GM12865 (cell line): Measurements from ENCODE around the gene SPHK2.

Source experiments
- DNase-seq: peaks from one replicate; pipeline ENCODE4 v3.0.0; 2010; ENCODE audit warnings: low read depth
- H3K4me3 ChIP-seq: 2 replicates; pipeline ENCODE4 v1.5.1; 2011; ENCODE audit warnings: mild to moderate bottlenecking, low read depth, low read length, control low read depth
- TF ChIP-seq, protein P1 (sequence below): IDR thresholded peaks from 2 replicates; pipeline ENCODE4 v1.5.1; 2011; ENCODE audit warnings: low read length, control low read depth, low read depth, inconsistent platforms; ENCODE audit not compliant: insufficient read depth; ENCODE audit errors: missing control alignments

SPHK2 gene

DNA sequence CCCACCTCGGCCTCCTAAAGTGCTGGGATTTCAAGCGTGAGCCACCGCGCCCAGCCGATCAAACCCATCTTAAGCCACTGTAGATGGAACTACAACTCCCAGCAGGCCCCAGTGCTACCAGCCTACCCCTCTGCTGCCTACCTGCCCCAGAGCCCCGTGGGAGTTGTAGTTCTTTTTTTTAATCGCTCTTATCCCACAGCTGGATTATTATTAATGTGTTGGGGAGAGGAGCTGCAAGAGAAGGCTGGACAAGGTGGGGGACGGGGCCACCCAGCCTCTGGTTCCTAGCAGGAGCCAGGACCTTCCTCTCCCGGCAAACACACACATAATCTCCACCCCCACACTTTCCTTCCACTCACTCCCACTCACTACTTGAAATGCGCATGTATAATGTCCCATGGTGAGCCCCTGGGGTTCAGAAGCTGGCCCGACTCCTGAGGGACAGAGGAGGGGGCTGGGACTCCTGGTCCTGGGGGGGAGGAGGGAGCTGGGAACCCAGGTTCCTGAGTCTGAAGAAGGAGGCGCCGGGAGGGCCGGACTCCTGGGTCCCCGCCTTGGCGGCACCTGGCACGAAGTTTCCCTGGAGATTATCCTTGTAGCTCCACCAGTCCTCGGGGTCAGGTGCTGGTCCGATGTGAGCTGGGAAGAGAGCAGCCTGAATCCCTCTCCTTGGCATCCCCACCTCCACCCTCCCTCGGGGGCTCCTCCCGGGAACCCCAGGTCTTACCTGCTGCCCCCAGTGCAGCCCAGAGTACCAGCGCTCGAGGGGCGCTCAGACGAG lies 25.7 kb downstream of the SPHK2 start:
- TF ChIP-seq, protein P1, sequence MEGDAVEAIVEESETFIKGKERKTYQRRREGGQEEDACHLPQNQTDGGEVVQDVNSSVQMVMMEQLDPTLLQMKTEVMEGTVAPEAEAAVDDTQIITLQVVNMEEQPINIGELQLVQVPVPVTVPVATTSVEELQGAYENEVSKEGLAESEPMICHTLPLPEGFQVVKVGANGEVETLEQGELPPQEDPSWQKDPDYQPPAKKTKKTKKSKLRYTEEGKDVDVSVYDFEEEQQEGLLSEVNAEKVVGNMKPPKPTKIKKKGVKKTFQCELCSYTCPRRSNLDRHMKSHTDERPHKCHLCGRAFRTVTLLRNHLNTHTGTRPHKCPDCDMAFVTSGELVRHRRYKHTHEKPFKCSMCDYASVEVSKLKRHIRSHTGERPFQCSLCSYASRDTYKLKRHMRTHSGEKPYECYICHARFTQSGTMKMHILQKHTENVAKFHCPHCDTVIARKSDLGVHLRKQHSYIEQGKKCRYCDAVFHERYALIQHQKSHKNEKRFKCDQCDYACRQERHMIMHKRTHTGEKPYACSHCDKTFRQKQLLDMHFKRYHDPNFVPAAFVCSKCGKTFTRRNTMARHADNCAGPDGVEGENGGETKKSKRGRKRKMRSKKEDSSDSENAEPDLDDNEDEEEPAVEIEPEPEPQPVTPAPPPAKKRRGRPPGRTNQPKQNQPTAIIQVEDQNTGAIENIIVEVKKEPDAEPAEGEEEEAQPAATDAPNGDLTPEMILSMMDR, result no peak
- 0 out of 2 replicates have a peak overlapping the region, but pooled peaks have one; percentile 3 for H3K4me3 ChIP-seq
- DNase-seq, result peak; percentile 79

DNA sequence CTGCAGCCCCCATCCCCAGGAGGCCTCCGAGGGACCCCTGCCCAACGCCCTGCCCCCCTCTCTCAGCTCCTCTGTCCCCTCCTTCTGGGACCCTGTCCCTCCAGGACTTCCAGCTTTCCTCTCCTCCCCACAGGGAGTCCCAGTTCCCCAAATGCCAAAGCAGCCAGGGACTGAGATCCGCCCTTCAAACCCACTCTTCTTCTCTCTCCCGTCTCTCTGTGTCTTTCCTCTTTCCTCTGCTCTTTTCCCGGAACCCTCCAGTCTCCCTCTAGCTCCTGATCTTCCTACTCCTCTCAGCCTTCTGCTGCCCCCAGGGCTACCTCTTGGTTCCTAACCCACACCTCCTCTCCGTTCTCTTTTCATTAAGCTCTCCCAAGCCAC lies 26.3 kb downstream of the SPHK2 start:
- no peak for DNase-seq
- TF ChIP-seq, protein P1, result no peak
- H3K4me3 ChIP-seq, result peak overlapping the region; percentile 68

DNA sequence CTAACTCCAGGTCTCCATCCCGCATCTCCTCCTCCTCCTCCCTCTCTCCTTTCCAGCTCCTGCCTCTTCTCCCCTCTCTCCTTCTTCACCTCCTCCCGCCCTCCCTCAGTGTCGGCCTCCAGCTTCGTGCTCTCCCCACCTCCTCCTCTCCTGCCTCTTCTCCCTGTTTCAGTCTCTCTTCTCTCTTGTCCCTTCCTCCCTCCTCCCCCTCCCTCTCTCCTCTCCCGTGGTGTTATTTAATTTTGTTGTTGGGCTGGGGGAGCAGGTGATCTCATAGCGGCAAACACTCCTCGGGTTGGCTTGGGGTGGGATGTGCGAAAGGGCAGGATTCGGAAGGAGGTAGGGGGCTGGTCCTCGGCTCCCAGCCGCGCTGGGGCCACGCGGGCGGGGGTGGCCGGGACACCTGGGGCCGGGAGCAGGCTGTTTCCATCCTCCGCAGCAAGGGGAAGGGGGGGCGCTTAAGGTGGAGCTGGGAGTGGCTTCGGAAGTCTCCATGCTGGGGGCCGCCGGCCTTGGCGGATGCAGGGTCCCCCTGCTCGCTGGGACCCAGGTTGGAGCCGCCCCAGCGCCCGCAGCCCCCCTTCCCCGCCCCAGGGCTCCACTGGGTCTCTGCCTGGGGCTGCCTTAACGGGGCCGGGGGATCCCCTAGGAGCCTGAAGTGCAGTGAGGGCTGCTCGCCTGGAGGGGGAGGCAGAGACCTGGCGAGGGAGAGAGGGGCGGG lies 26.9 kb downstream of the SPHK2 start, which contains the start of gene CA11:
TSS of gene CA11 (minus strand) at position 187 of the 721 bp plus-strand sequence. CDS start 555 bp downstream, outside the sequence.
- peak; percentile 91 for DNase-seq
- peak within 1 kb of the TSS; percentile 68 for H3K4me3 ChIP-seq
- TF ChIP-seq, protein P1, result peak; percentile 92

DNA sequence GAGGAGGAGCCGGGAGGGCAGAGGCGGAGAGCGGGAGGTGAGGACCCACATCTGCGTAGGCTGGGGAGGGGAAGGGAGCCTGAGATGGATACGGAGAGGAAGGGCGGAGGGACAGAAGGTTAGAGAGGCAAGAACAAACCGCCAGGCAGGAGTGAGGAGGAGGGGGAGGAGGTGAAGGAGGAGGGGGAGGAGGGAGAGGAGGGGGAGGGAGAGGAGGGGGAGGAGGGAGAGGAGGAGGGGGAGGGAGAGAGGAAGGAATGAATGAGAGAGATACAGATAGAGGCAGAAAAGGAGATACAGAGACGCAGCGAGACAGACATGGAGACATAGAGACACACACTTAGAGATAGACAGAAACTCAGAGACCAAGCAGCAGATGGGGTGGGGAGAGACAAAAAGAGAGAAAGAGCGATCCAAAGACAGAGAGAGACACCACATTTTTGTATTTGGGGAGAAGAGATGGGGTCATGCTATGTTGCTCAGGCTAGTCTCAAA lies 27.5 kb downstream of the SPHK2 start:
- no peak for DNase-seq

DNA sequence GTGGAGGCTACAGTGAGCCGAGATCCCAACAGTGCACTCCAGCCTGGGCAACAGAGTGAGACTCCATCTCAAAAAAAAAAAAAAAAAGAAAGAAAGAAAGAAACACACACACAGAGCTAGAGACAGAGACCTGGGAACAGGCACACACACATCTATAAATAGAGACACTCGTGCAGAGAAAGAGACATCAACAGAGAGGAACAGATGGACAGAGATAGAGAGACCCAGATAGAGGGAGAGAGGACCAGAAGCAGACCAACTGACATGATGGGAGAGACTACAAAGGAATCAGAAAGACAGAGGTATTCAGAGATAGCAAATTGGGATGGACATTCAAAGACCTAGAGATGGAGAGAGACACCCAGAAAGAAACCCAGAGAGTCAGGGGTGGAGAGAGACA lies 28.8 kb downstream of the SPHK2 start:
- TF ChIP-seq, protein P1, result no peak
- no peak for DNase-seq
- H3K4me3 ChIP-seq, result no peak overlapping the region

More for the DNA sequence above, 27.5 kb downstream of the SPHK2 start:
- H3K4me3 ChIP-seq, result peak overlapping the region; percentile 68
- TF ChIP-seq, protein P1, result no peak

DNA sequence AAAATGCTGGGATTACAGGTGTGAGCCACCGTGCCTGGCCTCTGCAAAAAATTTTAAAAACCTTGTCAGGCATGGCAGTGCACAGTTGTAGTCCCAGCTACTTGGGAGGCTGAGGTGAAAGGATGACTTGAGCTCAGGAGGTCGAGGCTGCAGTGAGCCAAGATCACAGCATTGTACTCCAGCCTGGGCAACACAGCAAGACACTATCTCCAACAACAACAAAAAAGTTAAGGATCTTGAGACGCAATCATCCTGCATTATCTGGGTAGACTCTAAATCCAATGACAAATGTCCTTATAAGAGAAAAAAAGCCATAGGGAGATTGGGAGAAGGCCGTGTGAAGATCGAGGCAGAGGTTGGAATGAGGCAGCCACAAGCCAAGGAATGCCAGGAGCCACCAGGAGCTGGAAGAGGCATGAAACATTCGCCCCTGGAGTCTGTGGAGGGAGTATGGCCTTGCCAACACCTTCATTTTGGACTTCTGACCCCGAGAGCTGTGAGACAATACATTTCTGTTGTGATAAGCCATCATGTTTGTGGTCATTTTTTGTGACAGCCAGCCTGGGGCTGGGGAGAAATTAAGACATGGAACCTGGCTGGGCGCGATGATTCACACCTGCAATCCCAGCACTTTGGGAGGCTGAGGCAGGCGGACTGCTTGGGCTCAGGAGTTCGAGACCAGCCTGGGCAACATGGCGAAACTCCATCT lies 31.8 kb downstream of the SPHK2 start:
- no peak overlapping the region for H3K4me3 ChIP-seq
- no peak for DNase-seq
- TF ChIP-seq, protein P1, result no peak
